SK-N-SH (cell line): ENCODE data around the gene ATOSA.

Source experiments
- CHD2 ChIP-seq: fragments of 150-350 bp; IDR thresholded peaks from 2 replicates; pipeline ENCODE4 v1.6.1; 2018; ENCODE audit warnings: low read length; ENCODE audit not compliant: partially characterized antibody
- EZH2phosphoT487 ChIP-seq: fragments of 200-600 bp; sonication (generic); IDR thresholded peaks from 2 replicates; pipeline ENCODE4 v1.6.1; 2017; ENCODE audit warnings: low read depth, mixed run types, mild to moderate bottlenecking, antibody characterized with exemption, moderate library complexity, borderline replicate concordance
- JUND ChIP-seq: IDR thresholded peaks from 2 replicates; pipeline ENCODE4 v1.4.0; 2012
- POLR2AphosphoS5 ChIP-seq: IDR thresholded peaks from 2 replicates; pipeline ENCODE4 v1.6.1; 2012; ENCODE audit warnings: low read depth, low read length
- RXRA ChIP-seq: IDR thresholded peaks from 2 replicates; pipeline ENCODE4 v1.4.0; 2012; ENCODE audit warnings: low read depth, mild to moderate bottlenecking, borderline replicate concordance
- SMC3 ChIP-seq: IDR thresholded peaks from 2 replicates; pipeline ENCODE4 v1.6.1; 2012; ENCODE audit warnings: low read depth, low read length, improper control_type of control experiment
- YY1 ChIP-seq: IDR thresholded peaks from 2 replicates; pipeline ENCODE4 v1.4.0; 2012; ENCODE audit warnings: low read depth, mild to moderate bottlenecking

DNA sequence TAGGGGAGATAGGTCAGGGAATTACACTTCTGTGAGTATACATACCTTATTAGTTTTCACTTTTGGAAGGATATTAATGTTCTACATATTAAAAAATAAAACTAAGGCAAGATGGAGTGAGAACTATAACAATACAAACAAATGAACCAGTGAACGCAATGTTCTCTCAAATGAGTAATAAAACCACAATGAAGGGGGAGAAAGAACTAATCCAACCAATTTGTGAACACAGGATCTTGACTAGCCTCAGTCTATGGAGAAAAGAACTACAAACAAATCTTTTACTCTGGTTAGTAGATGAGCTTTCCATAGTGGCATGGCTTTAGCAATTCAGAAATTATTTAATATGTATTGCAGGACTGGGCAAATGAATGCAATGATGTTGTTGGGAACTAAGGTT is 26.9 kb upstream of the ATOSA start:
- TF ChIP-seq SMC3 = no peak
- TF ChIP-seq RXRA = no peak
- TF ChIP-seq YY1 = no peak
- no peak for TF ChIP-seq CHD2
- no peak for TF ChIP-seq POLR2AphosphoS5
- no peak for TF ChIP-seq JUND
- no peak for TF ChIP-seq EZH2phosphoT487
